ENCODE results near the gene CNGB1. TPM values are rescaled to one million over a fixed set of nuclear protein-coding genes. Genes with fewer than 3 reads are reported as not detected.

Gene CNGB1
- total RNA-seq, 1 donor from 2014 or later = 0.91 TPM

DNA sequence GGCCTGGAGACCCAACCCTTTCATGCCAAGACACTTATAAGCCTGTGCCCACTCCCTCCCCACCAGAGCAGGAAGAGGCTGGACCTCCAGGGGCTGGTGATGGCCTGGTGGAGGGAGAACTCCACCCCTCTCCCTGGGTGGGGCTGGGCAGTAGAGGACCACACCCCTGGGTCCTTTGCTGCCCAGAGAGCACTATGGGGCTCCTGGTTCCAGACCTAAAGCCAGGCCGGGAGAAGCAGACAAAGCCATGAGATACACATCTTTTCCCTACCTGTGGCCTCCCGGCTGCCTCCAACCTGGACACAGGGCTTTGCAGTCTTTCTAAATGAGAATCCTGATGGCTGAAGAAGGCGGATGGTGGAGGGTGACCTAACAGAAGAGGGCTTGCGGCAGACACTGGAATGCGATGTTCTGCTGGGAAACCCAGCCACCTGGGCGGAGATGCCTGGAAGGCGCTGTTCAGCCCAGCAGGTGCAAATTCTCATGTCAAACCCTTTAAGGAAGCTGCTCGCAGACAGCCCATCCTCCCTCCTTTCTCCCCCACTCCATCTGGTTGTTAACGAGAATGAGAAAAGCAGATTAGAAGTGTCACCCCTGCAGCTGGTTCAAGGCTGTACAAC lies 124.7 kb downstream of the CNGB1 start:
- no peak overlapping the region for H3K27ac Mint-ChIP-seq (ENCODE audit: unreplicated experiment)
- no peaks in the 10 kb centered on the region for H3K9me3 Mint-ChIP-seq (ENCODE audit: unreplicated experiment)
- H3K27me3 Mint-ChIP-seq (ENCODE audit: unreplicated experiment) = peaks cover 3% of the 10 kb centered on the region
- peaks cover 5% of the 10 kb centered on the region for H3K36me3 Mint-ChIP-seq (ENCODE audit: unreplicated experiment)
- TF ChIP-seq, protein P1, sequence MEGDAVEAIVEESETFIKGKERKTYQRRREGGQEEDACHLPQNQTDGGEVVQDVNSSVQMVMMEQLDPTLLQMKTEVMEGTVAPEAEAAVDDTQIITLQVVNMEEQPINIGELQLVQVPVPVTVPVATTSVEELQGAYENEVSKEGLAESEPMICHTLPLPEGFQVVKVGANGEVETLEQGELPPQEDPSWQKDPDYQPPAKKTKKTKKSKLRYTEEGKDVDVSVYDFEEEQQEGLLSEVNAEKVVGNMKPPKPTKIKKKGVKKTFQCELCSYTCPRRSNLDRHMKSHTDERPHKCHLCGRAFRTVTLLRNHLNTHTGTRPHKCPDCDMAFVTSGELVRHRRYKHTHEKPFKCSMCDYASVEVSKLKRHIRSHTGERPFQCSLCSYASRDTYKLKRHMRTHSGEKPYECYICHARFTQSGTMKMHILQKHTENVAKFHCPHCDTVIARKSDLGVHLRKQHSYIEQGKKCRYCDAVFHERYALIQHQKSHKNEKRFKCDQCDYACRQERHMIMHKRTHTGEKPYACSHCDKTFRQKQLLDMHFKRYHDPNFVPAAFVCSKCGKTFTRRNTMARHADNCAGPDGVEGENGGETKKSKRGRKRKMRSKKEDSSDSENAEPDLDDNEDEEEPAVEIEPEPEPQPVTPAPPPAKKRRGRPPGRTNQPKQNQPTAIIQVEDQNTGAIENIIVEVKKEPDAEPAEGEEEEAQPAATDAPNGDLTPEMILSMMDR (IDR thresholded peaks at IDR 0.05; ENCODE audit: partially characterized antibody, unreplicated experiment) = no peak
- peaks cover 3% of the 10 kb centered on the region for H3K4me1 Mint-ChIP-seq (ENCODE audit: low read depth, unreplicated experiment)
- no peak for DNase-seq
- no peak overlapping the region for H3K4me3 Mint-ChIP-seq (ENCODE audit: unreplicated experiment)

DNA sequence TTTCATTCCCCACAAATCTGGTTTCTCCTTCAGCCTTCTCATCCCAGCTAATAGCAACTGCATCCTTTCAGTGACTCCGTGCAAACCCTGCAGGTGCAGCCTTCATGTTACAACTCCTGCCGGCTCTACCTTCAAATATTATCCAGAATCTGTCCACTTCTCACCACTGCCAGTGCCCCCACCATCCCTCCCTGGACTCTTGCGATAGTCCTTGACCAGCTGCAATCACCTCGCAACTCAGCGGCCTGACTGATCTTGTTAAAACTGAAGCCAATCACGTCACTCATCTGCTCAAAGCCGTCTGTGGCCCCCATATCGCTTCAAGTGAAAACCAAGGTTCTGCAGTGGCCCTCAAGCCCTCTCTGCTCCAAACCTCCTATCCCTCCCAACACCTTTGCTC lies 125.8 kb downstream of the CNGB1 start:
- TF ChIP-seq, protein P1 (IDR thresholded peaks at IDR 0.05; ENCODE audit: partially characterized antibody, unreplicated experiment) = no peak
- no peak overlapping the region for H3K27ac Mint-ChIP-seq (ENCODE audit: unreplicated experiment)
- peaks cover 3% of the 10 kb centered on the region for H3K4me1 Mint-ChIP-seq (ENCODE audit: low read depth, unreplicated experiment)
- no peak overlapping the region for H3K4me3 Mint-ChIP-seq (ENCODE audit: unreplicated experiment)
- H3K9me3 Mint-ChIP-seq (ENCODE audit: unreplicated experiment) = no peaks in the 10 kb centered on the region
- H3K36me3 Mint-ChIP-seq (ENCODE audit: unreplicated experiment) = peaks cover 10% of the 10 kb centered on the region
- peaks cover 3% of the 10 kb centered on the region for H3K27me3 Mint-ChIP-seq (ENCODE audit: unreplicated experiment)
- DNase-seq = no peak

DNA sequence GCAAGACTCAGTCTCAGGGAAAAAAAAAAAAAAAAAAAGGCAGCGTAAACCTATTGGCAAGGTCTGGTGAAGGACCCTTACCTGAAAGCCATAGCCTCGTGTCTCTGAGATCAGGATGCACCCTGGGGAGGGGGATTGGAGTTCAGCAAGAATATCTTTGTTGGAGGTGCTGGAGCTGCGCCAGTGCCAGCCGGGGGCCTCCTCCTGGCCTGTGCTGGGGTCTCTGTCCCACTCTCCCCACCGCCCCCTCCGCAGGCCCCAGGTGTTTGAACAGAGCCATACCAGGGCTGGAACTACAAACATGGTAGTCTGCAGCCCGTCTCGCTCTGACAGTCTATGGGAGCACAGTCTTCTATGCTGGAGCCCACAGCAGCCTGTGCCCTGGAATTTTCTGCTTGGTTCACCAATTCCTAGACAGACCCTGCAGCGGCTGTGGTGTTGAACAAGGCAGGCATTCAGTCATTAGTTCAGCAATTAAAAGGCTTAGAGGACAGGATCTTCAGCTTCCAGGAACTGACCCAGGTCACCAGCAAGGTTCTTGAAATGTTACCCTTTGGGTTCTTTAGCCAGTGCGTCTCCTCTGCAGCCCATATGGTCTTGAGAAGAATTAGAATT lies 126.4 kb downstream of the CNGB1 start:
- H3K4me1 Mint-ChIP-seq (ENCODE audit: low read depth, unreplicated experiment) = peaks cover 3% of the 10 kb centered on the region
- H3K9me3 Mint-ChIP-seq (ENCODE audit: unreplicated experiment) = no peaks in the 10 kb centered on the region
- TF ChIP-seq, protein P1 (IDR thresholded peaks at IDR 0.05; ENCODE audit: partially characterized antibody, unreplicated experiment) = no peak
- H3K27ac Mint-ChIP-seq (ENCODE audit: unreplicated experiment) = no peak overlapping the region
- no peak overlapping the region for H3K4me3 Mint-ChIP-seq (ENCODE audit: unreplicated experiment)
- peaks cover 10% of the 10 kb centered on the region for H3K36me3 Mint-ChIP-seq (ENCODE audit: unreplicated experiment)
- DNase-seq = no peak
- H3K27me3 Mint-ChIP-seq (ENCODE audit: unreplicated experiment) = peaks cover 3% of the 10 kb centered on the region

DNA sequence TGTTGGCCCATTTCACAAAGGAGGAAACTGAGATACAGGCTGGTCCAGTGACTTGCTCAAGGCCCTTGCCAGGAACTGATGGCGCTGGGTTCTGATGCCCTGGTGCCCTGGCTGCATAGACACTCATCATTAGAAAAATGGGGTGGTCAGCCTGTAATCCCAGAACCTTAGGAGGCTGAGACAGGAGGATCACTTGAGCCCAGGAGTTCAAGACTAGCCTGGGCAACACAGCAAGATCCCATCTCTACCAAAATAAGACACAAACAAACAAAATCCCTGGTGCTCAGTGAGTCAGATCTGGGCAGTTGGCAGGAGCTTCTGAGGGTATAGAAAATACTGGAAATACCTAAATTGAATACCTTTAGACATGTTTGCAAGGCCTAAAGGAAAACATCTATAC lies 127.5 kb downstream of the CNGB1 start:
- TF ChIP-seq, protein P1 (IDR thresholded peaks at IDR 0.05; ENCODE audit: partially characterized antibody, unreplicated experiment) = no peak
- no peak for DNase-seq
- Mint-ChIP-seq H3K27me3 (ENCODE audit: unreplicated experiment) (peaks cover 3% of the 10 kb centered on the region), H3K36me3 (ENCODE audit: unreplicated experiment) (peaks cover 10% of the 10 kb centered on the region), H3K27ac (ENCODE audit: unreplicated experiment) (no peak overlapping the region), H3K9me3 (ENCODE audit: unreplicated experiment) (no peaks in the 10 kb centered on the region), H3K4me1 (ENCODE audit: low read depth, unreplicated experiment) (peaks cover 5% of the 10 kb centered on the region), H3K4me3 (ENCODE audit: unreplicated experiment) (no peak overlapping the region)

DNA sequence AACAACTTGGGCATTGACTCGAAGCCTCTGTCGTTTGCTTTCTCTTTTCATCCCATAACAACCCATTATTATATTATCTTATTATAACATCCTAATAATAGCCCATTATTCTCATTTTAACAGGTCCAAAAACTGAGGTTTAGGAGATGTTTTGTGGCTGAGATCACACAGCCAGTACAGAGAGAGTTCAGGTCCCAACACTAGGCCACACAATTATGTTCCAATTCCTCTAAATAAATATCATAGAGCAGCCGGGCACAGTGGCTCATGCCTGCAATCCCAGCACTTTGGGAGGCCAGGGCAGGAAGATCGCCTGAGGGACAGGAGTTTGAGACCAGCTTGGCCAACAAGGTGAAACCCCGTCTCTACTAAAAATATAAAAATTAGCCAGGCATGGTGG lies 128.3 kb downstream of the CNGB1 start:
- Mint-ChIP-seq H3K27ac (ENCODE audit: unreplicated experiment) (no peak overlapping the region), H3K4me1 (ENCODE audit: low read depth, unreplicated experiment) (peaks cover 12% of the 10 kb centered on the region), H3K9me3 (ENCODE audit: unreplicated experiment) (no peaks in the 10 kb centered on the region), H3K27me3 (ENCODE audit: unreplicated experiment) (peaks cover 3% of the 10 kb centered on the region), H3K4me3 (ENCODE audit: unreplicated experiment) (no peak overlapping the region), H3K36me3 (ENCODE audit: unreplicated experiment) (peaks cover 10% of the 10 kb centered on the region)
- no peak for DNase-seq
- TF ChIP-seq, protein P1 (IDR thresholded peaks at IDR 0.05; ENCODE audit: partially characterized antibody, unreplicated experiment) = no peak

All from glutamatergic neuron (in vitro differentiated cells).